GM21717 (cell line): ENCODE data around the gene FRMD4A.

Experiments used
- ATAC-seq: cut with Tn5 transposase; IDR thresholded peaks from one replicate; pipeline ENCODE4 v1.9.1; 2021; ENCODE audit warnings: mild to moderate bottlenecking, moderate library complexity; ENCODE audit not compliant: unreplicated experiment

Gene FRMD4A

GRCh38 chr10:13893926-13894325 lies 436.8 kb downstream of the FRMD4A start:
- no peak for ATAC-seq

- ATAC-seq = no peak
Observed at GRCh38 chr10:13892871-13893270, 437.9 kb downstream of the FRMD4A start.

- ATAC-seq = no peak
Observed at GRCh38 chr10:13892001-13892491, 438.7 kb downstream of the FRMD4A start.

GRCh38 chr10:13891128-13892000 lies 439.4 kb downstream of the FRMD4A start:
- no peak for ATAC-seq

GRCh38 chr10:13890233-13891127 lies 440.2 kb downstream of the FRMD4A start:
- no peak for ATAC-seq

- no peak for ATAC-seq
Observed at GRCh38 chr10:13887761-13888160, 443.0 kb downstream of the FRMD4A start.

GRCh38 chr10:13885238-13885990 lies 445.3 kb downstream of the FRMD4A start:
- ATAC-seq = no peak

GRCh38 chr10:13883636-13884444 lies 446.9 kb downstream of the FRMD4A start:
- ATAC-seq = no peak

GRCh38 chr10:13882119-13882711 lies 448.5 kb downstream of the FRMD4A start:
- no peak for ATAC-seq

- ATAC-seq = no peak
Observed at GRCh38 chr10:13880760-13881159, 450.0 kb downstream of the FRMD4A start.

- ATAC-seq = no peak
Observed at GRCh38 chr10:13877154-13877909, 453.4 kb downstream of the FRMD4A start.

GRCh38 chr10:13873196-13873595 lies 457.5 kb downstream of the FRMD4A start:
- ATAC-seq = no peak

GRCh38 chr10:13872411-13872810 lies 458.3 kb downstream of the FRMD4A start:
- no peak for ATAC-seq

- ATAC-seq = no peak
Observed at GRCh38 chr10:13871776-13872175, 458.9 kb downstream of the FRMD4A start.

GRCh38 chr10:13871011-13871410 lies 459.7 kb downstream of the FRMD4A start:
- no peak for ATAC-seq

GRCh38 chr10:13869295-13869664 lies 461.4 kb downstream of the FRMD4A start:
- ATAC-seq = no peak

GRCh38 chr10:13868528-13869294 lies 462.0 kb downstream of the FRMD4A start:
- no peak for ATAC-seq

- no peak for ATAC-seq
Observed at GRCh38 chr10:13867822-13868221, 462.9 kb downstream of the FRMD4A start.
